ENCODE results near the gene TNFAIP2.

The TNFAIP2 gene

GRCh38 chr14:103121121-103121845 lies 2.0 kb upstream of the TNFAIP2 start:
- H3K4me1 Mint-ChIP-seq = peaks cover 53% of the 10 kb centered on the region
- no peak for DNase-seq
- no peaks in the 10 kb centered on the region for H3K9me3 Mint-ChIP-seq
- TF ChIP-seq CTCF (IDR thresholded peaks at IDR 0.05) = no peak
- no peak overlapping the region for H3K4me3 Mint-ChIP-seq
- H3K27ac Mint-ChIP-seq = no peak overlapping the region
- no peaks in the 10 kb centered on the region for H3K36me3 Mint-ChIP-seq (ENCODE audit: low read depth)
- H3K27me3 Mint-ChIP-seq (ENCODE audit: low read depth, poor library complexity) = peaks cover 21% of the 10 kb centered on the region

GRCh38 chr14:103121846-103122584 lies 1.2 kb upstream of the TNFAIP2 start:
- H3K4me3 Mint-ChIP-seq = peak overlapping the region; percentile 60
- peak overlapping the region; percentile 97 for H3K27ac Mint-ChIP-seq
- peaks cover 51% of the 10 kb centered on the region for H3K4me1 Mint-ChIP-seq
- H3K27me3 Mint-ChIP-seq (ENCODE audit: low read depth, poor library complexity) = peaks cover 24% of the 10 kb centered on the region
- DNase-seq = peak; percentile 79
- no peaks in the 10 kb centered on the region for H3K36me3 Mint-ChIP-seq (ENCODE audit: low read depth)
- TF ChIP-seq CTCF (IDR thresholded peaks at IDR 0.05) = no peak
- H3K9me3 Mint-ChIP-seq = no peaks in the 10 kb centered on the region

- Mint-ChIP-seq H3K4me1 (peaks cover 51% of the 10 kb centered on the region), H3K9me3 (no peaks in the 10 kb centered on the region), H3K36me3 (ENCODE audit: low read depth) (no peaks in the 10 kb centered on the region), H3K4me3 (peak overlapping the region; percentile 60), H3K27ac (peak overlapping the region; percentile 97), H3K27me3 (ENCODE audit: low read depth, poor library complexity) (peaks cover 28% of the 10 kb centered on the region)
- no peak for DNase-seq
- no peak for TF ChIP-seq CTCF (IDR thresholded peaks at IDR 0.05)
These were observed 695 bp upstream of the TNFAIP2 start for GRCh38 chr14:103122585-103122946.

- Mint-ChIP-seq H3K9me3 (no peaks in the 10 kb centered on the region), H3K27ac (no peak overlapping the region), H3K4me1 (peaks cover 48% of the 10 kb centered on the region), H3K36me3 (ENCODE audit: low read depth) (no peaks in the 10 kb centered on the region), H3K27me3 (ENCODE audit: low read depth, poor library complexity) (peaks cover 41% of the 10 kb centered on the region), H3K4me3 (peak overlapping the region; percentile 49)
- DNase-seq = no peak
- TF ChIP-seq CTCF (IDR thresholded peaks at IDR 0.05) = no peak
These were observed 606 bp downstream of the TNFAIP2 start for GRCh38 chr14:103123634-103124500.

GRCh38 chr14:103124501-103125001 lies 1.3 kb downstream of the TNFAIP2 start:
- Mint-ChIP-seq H3K36me3 (ENCODE audit: low read depth) (no peaks in the 10 kb centered on the region), H3K27me3 (ENCODE audit: low read depth, poor library complexity) (peaks cover 46% of the 10 kb centered on the region), H3K27ac (no peak overlapping the region), H3K9me3 (no peaks in the 10 kb centered on the region), H3K4me3 (no peak overlapping the region), H3K4me1 (peaks cover 49% of the 10 kb centered on the region)
- no peak for DNase-seq
- TF ChIP-seq CTCF (IDR thresholded peaks at IDR 0.05) = no peak
